GM12865 (cell line): ENCODE data around the gene ZCCHC4.
"Not testable (repeated sequence)": the region's sequence is repeated elsewhere in the genome, so short reads cannot be mapped to it uniquely, and the experiment has no call there.

ENCODE experiments used
- DNase-seq: peaks from one replicate; pipeline ENCODE4 v3.0.0; 2010; ENCODE audit warnings: low read depth
- H3K4me3 ChIP-seq: 2 replicates; pipeline ENCODE4 v1.5.1; 2011; ENCODE audit warnings: mild to moderate bottlenecking, low read depth, low read length, control low read depth
- TF ChIP-seq, protein P1 (sequence below): IDR thresholded peaks from 2 replicates; pipeline ENCODE4 v1.5.1; 2011; ENCODE audit warnings: low read length, control low read depth, low read depth, inconsistent platforms; ENCODE audit not compliant: insufficient read depth; ENCODE audit errors: missing control alignments

Gene ZCCHC4

DNA sequence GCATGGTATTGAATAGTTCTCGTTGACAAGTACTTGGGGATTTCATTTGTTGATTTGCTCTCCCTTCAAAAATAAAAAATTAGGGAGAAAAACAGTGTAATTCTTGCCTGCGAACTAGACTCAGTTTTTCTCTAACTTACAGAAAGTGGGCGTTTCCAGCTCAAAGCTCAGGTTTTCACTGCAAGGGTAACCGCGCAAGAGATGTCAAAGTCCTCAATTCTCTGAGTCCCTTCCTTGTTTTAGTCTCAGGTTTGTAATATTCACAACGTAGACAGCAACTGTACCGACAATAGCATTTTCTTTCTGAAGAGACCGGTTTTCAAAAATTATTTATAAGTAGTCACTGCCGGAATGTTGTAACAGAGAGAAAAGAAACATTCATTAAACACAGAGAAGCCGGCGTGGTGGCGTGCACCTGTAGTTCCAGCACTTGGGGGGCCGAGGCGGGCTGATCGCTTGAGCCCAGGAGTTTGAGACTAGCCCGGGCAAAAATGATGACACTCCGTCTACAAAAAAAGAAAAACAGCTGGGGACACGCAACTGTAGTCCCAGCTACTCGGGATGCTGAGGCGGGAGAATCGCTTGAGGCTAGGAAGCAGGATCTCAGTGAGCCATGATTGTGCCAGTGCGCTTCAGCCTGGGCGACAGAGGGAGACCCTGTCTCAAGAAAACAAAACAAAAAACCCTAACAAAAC is 774 bp downstream of the ZCCHC4 start:
- no peak for DNase-seq
- H3K4me3 ChIP-seq: peak overlapping the region; percentile 96
- TF ChIP-seq, protein P1, sequence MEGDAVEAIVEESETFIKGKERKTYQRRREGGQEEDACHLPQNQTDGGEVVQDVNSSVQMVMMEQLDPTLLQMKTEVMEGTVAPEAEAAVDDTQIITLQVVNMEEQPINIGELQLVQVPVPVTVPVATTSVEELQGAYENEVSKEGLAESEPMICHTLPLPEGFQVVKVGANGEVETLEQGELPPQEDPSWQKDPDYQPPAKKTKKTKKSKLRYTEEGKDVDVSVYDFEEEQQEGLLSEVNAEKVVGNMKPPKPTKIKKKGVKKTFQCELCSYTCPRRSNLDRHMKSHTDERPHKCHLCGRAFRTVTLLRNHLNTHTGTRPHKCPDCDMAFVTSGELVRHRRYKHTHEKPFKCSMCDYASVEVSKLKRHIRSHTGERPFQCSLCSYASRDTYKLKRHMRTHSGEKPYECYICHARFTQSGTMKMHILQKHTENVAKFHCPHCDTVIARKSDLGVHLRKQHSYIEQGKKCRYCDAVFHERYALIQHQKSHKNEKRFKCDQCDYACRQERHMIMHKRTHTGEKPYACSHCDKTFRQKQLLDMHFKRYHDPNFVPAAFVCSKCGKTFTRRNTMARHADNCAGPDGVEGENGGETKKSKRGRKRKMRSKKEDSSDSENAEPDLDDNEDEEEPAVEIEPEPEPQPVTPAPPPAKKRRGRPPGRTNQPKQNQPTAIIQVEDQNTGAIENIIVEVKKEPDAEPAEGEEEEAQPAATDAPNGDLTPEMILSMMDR: no peak

DNA sequence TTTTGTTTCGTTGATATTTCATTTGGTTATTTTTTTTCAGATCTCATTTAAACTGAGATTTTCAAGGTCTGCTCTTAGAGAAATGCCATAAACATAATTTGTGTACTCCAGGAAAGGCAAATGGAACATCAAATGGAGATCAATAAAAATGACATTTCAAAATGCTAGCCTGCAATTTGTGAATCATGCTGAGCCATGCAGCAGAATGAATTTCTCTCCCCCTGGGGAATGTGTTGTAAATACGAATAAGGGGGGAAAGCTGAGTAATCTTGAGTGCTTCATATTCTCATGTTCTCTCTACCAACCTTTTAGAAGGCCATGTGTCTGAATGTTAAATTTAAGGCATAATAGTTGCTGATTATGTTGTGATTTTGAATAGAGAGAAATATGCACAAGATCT is 7.8 kb downstream of the ZCCHC4 start:
- TF ChIP-seq, protein P1: no peak
- no peak for DNase-seq
- H3K4me3 ChIP-seq: no peak overlapping the region

DNA sequence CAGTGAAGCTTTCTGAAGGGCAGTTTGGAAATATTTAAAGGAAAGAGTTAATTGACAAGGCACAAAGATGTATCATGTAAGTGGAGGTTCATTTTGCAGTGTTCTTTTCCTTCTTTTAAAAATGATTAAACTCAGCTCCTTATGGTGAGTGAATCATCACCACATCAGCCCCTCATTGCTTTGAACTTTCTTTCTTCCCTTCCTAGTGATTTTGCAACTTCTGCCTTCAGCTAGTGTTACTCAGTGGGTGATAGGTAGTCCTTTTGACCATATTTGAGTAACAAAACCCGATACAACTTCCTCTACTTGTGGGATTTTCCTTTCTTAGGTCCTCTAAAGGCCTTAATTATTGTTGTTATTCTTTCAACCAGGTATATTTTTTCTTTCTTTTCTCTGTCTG is 8.2 kb downstream of the ZCCHC4 start:
- TF ChIP-seq, protein P1: no peak
- DNase-seq: no peak
- no peak overlapping the region for H3K4me3 ChIP-seq

DNA sequence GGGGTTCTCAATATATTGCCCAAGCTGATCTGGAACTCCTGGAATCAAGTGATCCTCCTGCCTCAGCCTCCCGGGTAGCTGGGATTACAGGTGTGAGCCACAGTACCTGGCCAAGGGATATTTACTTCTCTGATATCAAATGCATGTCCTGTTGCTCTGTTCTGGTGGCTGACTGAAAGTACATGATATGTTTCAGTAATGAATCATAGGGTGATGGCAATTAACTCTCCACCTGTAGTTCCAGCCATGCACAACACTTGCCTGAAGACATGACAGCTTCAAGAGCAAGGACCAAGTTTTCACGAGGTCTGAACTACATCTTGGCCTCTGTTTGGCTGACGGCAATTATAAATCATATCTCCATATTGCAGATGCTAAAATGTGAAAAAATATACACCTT is 9.1 kb downstream of the ZCCHC4 start:
- TF ChIP-seq, protein P1: no peak
- DNase-seq: no peak
- H3K4me3 ChIP-seq: no peak overlapping the region

DNA sequence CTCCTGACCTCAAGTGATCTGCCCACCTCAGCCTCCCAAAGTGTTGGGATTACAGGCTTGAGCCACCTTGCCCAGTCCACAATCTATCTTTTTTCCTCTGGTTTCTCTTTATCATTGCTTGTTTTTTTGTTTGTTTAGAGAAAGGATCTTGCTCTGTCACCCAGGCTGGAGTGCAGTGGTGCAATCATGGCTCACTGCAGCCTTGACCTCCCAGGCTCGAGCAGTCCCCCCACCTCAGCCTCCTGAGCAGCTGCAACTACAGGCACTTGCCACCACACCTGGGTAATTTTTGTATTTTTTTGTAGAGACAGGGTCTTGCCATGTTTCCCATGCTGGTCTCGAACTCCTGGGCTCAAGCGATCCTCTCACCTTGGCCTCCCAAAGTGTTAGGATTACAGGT is 15.9 kb downstream of the ZCCHC4 start:
- DNase-seq, H3K4me3 ChIP-seq: not testable (repeated sequence)

DNA sequence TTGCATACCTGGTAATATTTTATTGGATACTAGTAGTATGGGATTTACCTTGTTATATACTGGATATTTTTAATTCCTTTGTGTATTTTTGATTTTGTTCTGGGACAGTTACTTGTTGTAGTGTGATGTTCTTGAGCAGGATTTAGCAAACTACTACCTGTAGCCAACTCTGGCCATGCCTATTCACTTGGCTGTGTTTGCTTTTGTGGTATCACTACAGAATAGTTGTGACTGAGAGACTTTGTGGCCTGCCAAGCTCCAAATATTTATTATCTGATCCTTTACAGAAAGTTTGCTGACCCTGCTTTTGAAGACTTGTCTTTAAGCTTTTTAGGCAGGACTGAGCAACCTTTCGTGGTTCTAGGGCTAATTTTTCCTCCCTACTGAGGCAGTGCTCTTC is 17.8 kb downstream of the ZCCHC4 start:
- DNase-seq: no peak
- TF ChIP-seq, protein P1: no peak
- no peak overlapping the region for H3K4me3 ChIP-seq

DNA sequence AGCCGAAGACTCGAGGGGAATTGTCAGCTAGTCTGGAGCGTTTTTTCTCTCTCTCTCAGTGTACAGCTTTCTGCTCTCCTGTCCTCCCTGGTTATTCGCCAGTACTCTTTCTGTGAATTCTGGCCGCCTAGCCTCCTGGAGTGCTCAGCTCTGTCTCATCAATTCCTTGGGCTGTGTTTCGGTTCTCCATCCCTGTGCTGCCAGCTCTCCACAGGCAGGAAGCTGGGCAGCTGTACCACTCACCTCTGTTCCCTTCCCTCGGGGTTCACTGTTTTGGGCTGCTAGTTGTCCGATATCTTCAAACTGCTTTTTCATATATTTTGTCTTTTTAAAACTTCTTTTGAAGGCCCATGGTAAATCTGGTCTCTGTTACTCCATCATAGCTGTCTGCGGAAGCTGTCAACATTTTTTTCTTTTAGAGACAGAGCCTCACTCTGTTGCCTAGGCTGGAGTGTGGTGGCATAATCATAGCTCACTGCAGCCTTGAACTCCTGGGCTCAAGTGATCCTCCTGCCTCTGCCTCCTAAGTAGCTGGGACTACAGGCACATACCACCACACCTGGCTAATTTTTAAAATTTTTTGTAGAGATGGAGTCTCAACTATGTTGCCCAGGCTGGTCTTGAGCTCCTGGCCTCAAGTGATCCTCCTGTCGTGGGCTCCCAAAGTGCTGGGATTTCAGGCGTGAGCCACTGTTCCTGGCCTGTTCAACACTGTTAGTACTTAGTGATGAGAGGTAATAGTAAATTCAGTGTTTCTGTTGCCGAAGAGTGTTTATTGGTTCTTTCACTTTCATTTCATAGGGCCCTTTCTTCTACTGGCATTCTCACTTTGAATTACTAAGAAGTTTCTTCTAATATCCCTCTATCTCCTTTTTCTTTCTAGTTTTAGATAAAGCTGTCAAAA is 18.6 kb downstream of the ZCCHC4 start:
- peak overlapping the region; percentile 48 for H3K4me3 ChIP-seq
- TF ChIP-seq, protein P1: no peak
- DNase-seq: peak; percentile 31
